Spinal cord (tissue), 10 donors: ENCODE results near the gene BLID. TPM values are rescaled to one million over a fixed set of nuclear protein-coding genes. Genes with fewer than 3 reads are reported as not detected.

Source experiments
- DNase-seq, 6 donors: peaks; one replicate each; pipeline versions ENCODE4 v3.0.0 to v3.0.0-alpha.2; 2013 to 2015; ENCODE audit warnings: low spot score in 6 of 6, low read depth in 4 of 6
- H3K27ac ChIP-seq: one replicate; pipeline ENCODE4 v1.5.1; 2013; ENCODE audit warnings: low read depth, low read length, control low read depth
- H3K27me3 ChIP-seq: one replicate; pipeline ENCODE4 v1.6.1; 2013; ENCODE audit warnings: low read length; ENCODE audit not compliant: control insufficient read depth, insufficient read depth
- H3K36me3 ChIP-seq: one replicate; pipeline ENCODE4 v1.6.1; 2013; ENCODE audit warnings: low read length; ENCODE audit not compliant: control insufficient read depth, insufficient read depth
- H3K4me1 ChIP-seq: one replicate; pipeline ENCODE4 v1.6.1; 2013; ENCODE audit warnings: low read length; ENCODE audit not compliant: control insufficient read depth, insufficient read depth
- H3K4me3 ChIP-seq: one replicate; pipeline ENCODE4 v1.5.1; 2013; ENCODE audit warnings: low read depth, low read length, control low read depth
- H3K9me3 ChIP-seq: one replicate; pipeline ENCODE4 v1.6.1; 2013; ENCODE audit warnings: low read length; ENCODE audit not compliant: control insufficient read depth, insufficient read depth
- WGBS: methylation state at CpG from one replicate; pipeline ENCODE4 v1.1.5; 2013; ENCODE audit warnings: missing lambda C conversion rate; ENCODE audit not compliant: insufficient coverage; 5-methylcytosine and 5-hydroxymethylcytosine counted together
- polyA plus RNA-seq, 2 donors: library from polyadenylated mRNA; unstranded; fragments of 120-200 nt; gene quantifications; one replicate each; pipeline ENCODE4 v1.2.1, GENCODE V29; 2013; ENCODE audit not compliant: insufficient read length in 2 of 2
- total RNA-seq, 2 donors: library from RNA; depleted of rRNA in 1 of 2; stranded (reverse); fragments of 120-200 nt in 1 of 2; fragments of >200 nt in 1 of 2; gene quantifications; one replicate each; pipeline versions ENCODE4 v1.2.3 to v1.2.4, GENCODE V29; 2013 to 2014
- donor health status: healthy.

BLID gene
- total and polyA plus RNA-seq, 4 donors = 5.0 to 6.2 TPM; not detected in 2

DNA sequence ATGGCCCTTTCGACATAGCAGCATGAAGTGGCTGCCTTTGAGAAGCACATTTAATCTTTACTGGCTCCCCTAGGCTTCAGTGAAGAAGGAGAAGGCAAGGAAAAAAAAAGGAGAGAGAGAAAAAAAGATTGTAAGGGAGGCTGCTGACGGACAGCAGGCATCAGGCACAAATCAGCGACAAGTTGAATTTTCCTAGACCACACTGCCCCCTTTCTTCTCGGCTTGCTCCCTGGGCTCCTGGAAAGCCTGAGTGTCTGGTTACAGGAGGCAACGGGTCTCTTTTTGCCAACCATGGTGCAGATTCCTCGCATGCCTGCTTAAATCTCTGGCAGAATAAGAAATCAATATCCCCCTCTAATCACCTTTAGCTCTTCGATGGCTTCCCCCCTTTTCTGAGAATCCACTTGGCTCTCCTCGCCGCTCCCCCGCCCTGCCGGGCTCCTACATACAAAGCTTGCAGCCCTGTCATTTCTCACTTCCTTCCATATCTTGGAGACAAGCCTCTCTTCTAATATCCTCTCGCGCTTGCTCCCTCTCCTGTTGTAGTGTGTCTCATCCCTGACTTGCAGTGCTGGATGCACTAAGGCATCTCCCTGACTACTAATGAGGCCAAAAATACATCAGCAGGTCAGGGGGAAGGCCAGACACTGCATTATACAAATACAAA is 14.3 kb downstream of the BLID start:
- peak in 3 of 6 donors; percentile 91 to 99 (median 97) for DNase-seq
- H3K36me3 ChIP-seq = no peaks in the 10 kb centered on the region
- WGBS = 0% methylated on average over 12 of the region's 13 CpGs
- no peaks in the 10 kb centered on the region for H3K27me3 ChIP-seq
- peak overlapping the region; percentile 82 for H3K4me3 ChIP-seq
- peak overlapping the region; percentile 99 for H3K27ac ChIP-seq
- no peaks in the 10 kb centered on the region for H3K9me3 ChIP-seq
- H3K4me1 ChIP-seq = peaks cover 11% of the 10 kb centered on the region

DNA sequence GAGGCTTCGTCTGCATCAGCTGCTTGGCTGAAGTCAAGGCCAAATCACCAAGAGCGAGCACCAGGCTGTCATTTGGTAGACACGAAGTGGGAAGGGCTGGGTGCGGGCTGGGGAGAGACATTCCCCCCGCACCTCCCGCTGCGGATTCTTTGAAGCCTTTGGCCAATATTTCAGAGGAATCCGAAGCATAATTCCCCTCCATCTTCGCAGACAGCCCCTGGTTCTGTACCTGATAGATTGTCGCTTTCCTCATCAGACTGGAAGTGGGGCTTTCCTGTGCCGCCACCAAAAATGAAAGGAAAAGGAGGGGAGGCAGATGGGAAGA is 15.3 kb downstream of the BLID start:
- Histone ChIP-seq H3K9me3 (no peaks in the 10 kb centered on the region), H3K27ac (peak overlapping the region; percentile 99), H3K36me3 (no peaks in the 10 kb centered on the region), H3K27me3 (no peaks in the 10 kb centered on the region), H3K4me3 (peak overlapping the region; percentile 82), H3K4me1 (peaks cover 11% of the 10 kb centered on the region)
- 0% methylated on average over 8 of the region's 11 CpGs for WGBS
- peak in 2 of 6 donors; percentile 88 to 91 for DNase-seq

DNA sequence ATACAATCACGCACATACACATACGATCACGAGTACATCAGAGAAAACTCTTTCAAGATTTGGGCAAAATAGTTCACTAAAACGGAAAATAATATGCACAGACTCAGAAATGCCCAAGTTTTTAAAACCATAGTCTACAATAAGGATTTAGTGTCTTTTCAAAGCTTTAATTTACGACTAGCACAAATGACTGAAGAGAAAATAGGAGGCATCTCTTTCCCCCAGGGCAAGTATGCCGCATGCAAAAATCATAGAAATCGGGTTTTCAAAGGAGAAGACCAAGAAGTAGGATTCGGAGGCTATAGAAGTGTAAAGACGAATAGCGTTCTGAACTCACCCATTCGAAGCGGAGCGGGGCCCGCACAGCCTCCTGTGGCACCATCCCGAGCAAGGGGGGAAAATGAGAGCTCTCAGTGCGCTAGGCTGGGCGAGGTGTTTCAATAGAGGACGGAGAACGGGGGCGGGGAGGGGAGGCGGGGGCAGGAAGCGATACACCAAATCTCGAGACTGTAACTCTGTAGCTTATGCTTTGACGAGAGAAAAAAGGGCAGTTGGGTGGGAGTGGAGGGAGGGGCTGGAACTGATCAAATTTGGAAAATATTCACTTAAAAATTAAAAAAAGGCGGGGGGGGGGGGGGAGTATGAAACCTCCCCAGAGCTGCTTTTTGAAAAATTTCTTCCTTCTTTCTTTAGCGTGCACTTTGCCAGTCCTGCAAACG is 15.8 kb downstream of the BLID start:
- 3% methylated on average over 22 of the region's 27 CpGs for WGBS
- Histone ChIP-seq H3K36me3 (no peaks in the 10 kb centered on the region), H3K4me1 (peaks cover 7% of the 10 kb centered on the region), H3K27me3 (no peaks in the 10 kb centered on the region), H3K9me3 (no peaks in the 10 kb centered on the region), H3K4me3 (peak overlapping the region; percentile 82), H3K27ac (peak overlapping the region; percentile 99)
- DNase-seq = peak in 2 of 6 donors; percentile 89 to 91

DNA sequence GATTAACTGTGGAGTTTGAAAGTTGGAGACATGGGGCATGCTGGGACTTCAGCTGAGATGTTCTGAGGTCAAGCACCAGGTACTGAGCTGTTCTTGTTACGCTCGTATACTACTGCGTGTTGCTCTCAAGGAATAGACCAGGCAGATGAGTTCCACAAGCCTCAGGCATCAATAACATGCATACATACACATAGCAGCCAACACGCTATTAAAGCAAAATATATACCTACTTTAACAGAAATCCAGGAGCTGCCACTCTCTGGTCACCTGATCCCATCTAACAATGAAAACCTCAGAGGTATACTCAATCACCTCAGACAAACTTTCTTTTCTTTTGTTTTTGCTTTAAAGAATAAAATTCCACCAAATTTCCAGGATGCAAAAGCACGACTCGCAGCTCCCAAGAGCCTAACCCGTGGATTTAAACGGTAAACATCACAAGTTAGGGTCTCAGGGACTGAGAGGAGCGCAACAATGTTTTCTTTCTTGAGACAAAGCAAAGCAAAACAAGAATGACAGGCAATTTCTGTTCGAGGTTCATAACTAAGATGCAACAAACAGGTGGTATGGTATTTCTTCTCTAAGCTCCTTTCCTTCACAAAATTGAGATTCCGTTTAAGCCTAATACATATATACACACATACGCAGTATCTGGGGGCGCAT is 16.5 kb downstream of the BLID start:
- Histone ChIP-seq H3K4me1 (peaks cover 3% of the 10 kb centered on the region), H3K27ac (peak overlapping the region; percentile 99), H3K9me3 (no peaks in the 10 kb centered on the region), H3K27me3 (no peaks in the 10 kb centered on the region), H3K36me3 (no peaks in the 10 kb centered on the region), H3K4me3 (peak overlapping the region; percentile 82)
- peak in 2 of 6 donors; percentile 85 to 93 for DNase-seq
- WGBS = 11% methylated on average over 10 of the region's 13 CpGs

DNA sequence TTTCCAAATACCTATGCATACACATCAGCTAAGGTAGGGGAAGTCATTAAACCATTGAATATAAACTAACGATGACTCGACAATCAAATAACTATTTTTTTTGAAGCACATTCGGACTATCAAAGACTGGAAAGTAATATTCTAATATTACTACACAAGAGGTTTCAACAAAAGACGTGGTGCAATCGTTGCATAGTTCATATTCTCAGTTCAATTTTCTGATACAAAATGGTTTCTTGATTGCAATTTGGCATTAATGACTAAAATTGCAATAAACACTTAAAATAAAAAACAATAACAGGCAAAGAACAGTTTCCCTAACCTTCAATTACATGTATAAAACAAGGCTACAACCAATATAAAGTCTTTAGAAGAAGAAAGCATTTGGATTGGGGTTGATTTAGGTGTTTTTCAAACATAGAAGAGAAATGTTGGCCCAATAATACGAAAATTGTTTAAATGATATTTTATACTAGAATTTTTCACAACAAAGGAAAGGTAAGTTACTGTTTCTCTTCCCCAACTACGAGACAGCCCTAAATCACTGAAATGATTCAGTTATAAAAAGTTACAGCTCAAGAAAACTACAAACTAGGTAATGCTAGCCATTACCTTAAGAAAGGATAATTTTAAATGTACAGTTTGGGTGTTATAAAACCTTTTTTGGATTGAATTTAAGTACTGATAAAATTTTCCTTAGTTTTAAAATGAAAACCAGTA is 17.6 kb downstream of the BLID start:
- WGBS = no CpG with 5 or more reads among the region's 7 CpGs

DNA sequence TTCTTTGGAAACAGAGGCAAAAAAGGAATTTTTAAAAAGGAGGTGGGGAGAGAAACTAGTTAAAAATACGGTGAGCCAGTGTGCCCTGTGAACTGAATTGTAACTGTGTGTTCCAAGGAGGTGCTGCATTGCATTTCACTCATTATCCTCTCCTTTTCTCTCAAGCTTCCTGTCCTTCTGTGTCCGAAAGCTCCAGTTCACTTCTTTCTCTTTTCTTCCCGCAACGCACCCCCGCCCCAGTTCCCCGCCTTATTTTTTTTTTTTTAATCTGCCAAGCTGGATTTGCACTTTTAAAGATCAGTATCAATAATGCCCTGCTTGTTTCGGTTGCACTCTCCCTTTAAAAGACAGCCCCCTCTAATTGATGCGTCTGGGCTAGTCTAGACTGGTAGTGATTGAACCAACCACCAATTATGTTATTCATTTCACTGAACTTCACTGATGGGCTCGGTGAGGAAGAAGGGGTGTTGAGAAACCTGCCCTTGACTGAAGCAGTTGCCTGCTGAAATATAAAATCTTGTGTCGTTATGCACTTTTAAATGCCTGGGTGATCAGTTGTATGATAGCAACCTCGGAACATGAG is 18.5 kb downstream of the BLID start:
- Histone ChIP-seq H3K4me3 (peak overlapping the region; percentile 82), H3K27ac (peak overlapping the region; percentile 99), H3K4me1 (peaks cover 3% of the 10 kb centered on the region), H3K36me3 (no peaks in the 10 kb centered on the region), H3K27me3 (no peaks in the 10 kb centered on the region), H3K9me3 (no peaks in the 10 kb centered on the region)
- DNase-seq = peak in 2 of 6 donors; percentile 93 to 96
- 8% methylated on average over 6 of the region's 11 CpGs for whole genome bisulfite sequencing

More for the DNA sequence above, 17.6 kb downstream of the BLID start:
- peak in 2 of 6 donors; percentile 59 to 82 for DNase-seq
- Histone ChIP-seq H3K27me3 (no peaks in the 10 kb centered on the region), H3K36me3 (no peaks in the 10 kb centered on the region), H3K4me1 (peaks cover 3% of the 10 kb centered on the region), H3K27ac (peak overlapping the region; percentile 99), H3K4me3 (peak overlapping the region; percentile 82), H3K9me3 (no peaks in the 10 kb centered on the region)

DNA sequence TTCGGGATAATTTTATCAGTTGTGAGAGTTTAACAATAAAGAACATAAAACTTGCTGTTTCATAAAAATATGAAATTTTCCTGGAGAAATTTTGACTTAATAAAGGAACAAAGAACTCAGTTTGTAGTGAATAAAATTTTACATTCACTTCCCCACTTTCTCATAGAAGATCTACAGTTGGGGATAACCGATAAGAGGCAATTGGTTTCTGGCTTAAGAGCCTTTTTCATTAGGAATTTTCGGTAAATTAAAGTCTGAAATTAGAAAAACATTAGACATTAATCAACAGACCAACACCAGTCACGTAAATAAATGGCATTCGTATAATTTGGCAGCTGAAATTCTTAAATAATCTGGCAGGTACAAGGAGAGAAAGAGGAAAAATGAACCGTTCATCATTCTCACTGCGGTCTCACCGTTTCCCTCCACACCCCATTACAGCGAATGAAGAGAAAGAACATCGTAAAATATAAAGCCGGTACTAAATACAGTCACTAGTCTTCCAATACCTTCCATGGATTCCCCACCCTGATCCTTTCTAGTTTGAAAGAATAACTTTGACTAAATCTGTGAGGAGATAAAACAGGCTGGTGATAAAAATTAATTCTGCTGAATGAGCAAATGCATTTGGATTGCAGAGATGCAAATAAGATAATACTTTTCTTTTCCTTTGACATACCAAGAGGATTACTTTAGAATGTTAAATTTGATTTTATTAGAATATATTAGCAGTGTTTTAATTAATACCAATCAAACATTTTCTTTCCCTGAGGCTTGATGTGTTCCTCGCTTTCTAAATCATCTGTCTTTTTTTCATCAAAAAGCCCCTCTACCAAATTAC is 19.5 kb downstream of the BLID start:
- peak overlapping the region; percentile 99 for H3K27ac ChIP-seq
- H3K36me3 ChIP-seq = no peaks in the 10 kb centered on the region
- no peaks in the 10 kb centered on the region for H3K27me3 ChIP-seq
- peak in 2 of 6 donors; percentile 78 to 86 for DNase-seq
- H3K9me3 ChIP-seq = no peaks in the 10 kb centered on the region
- H3K4me1 ChIP-seq = no peaks in the 10 kb centered on the region
- WGBS = no CpG with 5 or more reads among the region's 12 CpGs
- peak overlapping the region; percentile 82 for H3K4me3 ChIP-seq

DNA sequence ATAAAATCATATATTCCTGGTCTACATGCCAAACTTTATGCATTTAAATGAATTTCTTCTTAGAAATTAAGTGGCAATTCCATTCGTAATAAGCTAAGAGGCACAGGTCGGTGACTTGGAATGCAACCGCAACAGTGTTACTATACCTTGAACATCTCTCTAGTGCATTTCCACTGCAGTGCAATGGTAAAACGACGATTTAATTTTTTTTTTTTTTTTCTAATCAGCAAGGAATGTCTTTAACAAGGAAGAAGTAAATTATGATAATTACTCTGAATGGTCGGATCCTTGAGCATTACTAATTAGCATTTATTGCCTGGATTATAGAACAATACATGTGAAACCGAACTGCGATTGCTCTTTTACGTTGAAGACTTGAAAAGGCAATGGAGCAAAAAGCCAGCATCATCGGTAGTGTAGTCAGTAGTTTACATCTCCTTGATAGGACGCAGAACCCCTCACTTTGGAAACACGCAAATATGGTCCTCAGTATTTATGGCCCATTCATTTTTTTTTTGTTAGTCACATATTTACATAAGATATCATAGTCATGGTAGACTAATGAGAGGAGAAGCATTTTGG is 20.2 kb downstream of the BLID start:
- no peaks in the 10 kb centered on the region for H3K27me3 ChIP-seq
- H3K4me1 ChIP-seq = no peaks in the 10 kb centered on the region
- H3K4me3 ChIP-seq = peak overlapping the region; percentile 82
- H3K36me3 ChIP-seq = no peaks in the 10 kb centered on the region
- 0% methylated on average over 3 of the region's 12 CpGs for WGBS
- DNase-seq = peak in 2 of 6 donors; percentile 85 to 95
- H3K9me3 ChIP-seq = no peaks in the 10 kb centered on the region
- peak overlapping the region; percentile 99 for H3K27ac ChIP-seq
